ENCODE measurements around the gene CNOT11.
A peak's percentile ranks its signal among the peaks of the same experiment; 100 is the strongest.

CNOT11 gene

DNA sequence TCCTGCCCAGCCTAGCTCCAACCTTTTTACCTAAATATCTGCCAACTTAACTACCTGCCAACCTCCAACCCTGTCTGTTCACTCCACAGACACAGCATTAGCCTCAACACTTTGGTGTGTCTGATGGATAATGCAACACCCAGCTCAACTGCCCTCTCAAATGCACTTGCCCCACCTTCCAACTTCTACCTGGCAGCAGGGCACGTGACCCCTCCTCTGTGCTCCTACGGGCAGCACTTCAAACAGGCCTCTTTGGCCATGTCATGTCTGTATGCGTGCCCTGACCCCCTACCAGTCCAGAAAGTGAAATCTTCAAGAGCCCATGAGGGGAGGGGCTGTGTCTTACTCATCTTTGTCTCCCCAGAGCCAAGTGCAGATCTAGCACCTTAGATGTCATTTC lies 30.3 kb downstream of the CNOT11 start:
- no peak for DNase-seq

DNA sequence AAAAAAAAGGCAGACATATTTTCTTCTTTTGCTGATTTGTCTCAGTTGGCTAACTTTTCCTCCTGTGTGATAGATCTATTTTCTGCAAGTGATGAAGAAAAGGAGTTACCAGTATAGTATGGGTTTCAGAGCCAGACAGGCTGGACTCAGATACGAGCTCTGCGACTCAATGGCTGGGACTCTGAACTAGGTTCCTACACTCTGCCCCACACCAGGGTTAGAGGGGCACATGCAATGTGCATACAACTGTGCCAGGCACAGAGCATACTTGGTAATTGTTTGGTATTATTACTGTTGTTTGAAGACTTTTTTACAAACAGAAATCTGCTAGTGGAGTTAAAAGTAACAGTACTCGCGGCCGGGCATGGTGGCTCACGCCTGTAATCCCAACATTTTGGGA lies 34.0 kb downstream of the CNOT11 start:
- no peak for DNase-seq

DNA sequence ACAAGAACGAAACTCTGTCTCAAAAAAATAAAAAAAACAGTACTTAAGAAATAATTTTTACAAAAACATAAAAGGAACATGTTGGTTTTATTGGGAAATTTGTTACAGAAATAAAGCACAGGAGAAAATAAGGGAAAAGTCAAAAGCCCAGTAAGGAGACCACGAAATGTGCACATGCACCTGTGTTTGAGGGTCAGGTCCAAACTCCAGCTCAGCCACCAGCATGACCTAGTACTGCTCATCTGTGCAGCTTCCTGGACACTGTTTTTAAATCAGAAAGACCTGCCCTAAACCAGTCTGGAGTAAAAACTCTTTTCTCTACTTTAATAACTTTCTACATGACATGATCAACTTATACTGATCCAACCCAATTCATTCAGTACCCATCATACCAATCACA lies 34.6 kb downstream of the CNOT11 start:
- no peak for DNase-seq

DNA sequence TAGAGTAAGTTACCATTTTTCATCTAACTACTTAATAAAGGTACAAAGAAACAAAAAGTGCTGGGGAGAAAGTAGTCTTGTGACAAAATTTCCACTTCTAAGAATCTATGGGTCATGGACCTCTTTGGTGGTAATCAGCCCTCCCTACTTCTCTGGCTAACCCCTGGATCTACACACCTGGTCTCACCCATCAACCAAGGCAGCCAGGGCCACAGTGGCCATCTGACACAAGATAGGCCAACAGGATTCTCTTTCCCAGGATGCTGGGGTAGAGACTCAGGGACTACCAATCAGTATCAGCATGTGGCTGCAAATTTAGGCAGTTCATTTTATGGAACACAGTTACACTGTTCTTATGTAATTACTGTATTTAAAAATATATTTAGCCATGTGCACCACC lies 38.0 kb downstream of the CNOT11 start:
- DNase-seq: no peak

DNA sequence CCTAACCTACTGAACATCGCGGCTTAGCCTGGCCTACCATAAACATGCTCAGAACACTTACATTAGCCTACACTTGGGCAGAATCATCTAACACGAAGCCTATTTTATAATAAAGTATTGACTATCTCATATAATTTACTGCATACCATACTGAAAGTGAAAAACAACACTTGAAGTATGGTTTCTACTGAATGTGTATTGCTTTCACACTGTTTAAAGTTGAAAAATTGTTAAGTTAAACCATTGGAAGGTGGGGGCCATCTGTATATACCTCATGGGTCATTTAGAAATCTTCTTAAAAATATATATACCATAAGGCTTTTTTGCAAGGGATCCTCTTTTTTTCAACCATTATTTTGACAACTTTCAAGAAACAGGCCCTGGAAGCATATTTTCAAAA lies 39.3 kb downstream of the CNOT11 start:
- no peak for DNase-seq

DNA sequence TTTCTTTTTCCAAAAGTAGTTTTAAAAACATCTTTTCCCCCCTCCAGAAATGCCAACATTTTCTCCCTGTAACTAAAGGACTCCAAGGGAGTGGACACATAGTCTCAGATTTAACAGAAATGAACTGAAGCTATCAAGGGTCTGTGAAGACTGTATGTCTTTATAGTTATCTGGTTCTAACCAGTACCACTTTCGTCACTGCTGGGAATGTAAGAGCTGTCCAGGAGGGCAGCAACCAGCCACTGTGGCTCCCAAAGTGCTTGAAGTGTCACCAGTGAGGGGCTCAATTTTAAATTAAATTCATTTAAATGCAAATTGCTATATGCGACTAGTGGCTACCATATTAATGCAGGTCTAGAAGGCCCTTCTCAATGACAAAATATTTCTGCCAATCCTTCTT lies 40.9 kb downstream of the CNOT11 start:
- DNase-seq: no peak

DNA sequence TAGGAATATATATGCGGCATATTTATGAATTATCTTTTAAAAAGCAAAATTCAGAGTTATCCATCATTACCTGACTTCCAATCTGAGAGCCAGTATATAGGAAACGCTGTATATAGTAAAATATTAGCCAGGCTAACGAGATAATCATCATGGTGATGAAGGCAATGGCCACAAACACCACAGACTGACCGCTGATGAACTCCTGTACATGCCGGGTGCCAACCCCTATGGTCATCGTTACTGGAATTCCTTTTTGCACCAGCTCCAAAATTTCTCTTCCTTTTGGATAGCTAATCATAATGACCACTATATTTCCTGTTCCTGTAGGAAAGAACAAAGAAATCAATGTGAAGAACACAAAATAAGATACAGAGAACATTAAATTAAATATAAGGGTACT lies 42.2 kb downstream of the CNOT11 start:
- no peak for DNase-seq

DNA sequence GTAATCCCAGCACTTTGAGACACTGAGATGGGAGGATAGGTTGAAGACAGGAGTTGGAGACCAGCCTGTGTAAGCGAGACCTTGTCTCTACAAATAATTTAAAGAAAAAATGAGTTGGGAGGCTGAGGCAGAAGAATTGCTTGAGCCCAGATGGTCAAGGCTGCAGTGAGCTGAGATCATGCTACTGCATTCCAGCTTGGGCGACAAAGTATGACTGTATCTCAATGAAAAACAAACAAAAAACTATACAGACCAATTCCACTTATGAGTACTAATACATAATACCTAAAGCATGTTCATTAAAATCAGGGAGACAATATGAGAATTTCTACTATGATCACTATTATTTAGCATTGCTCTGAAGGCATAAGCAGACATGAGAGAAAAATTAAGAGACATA lies 43.2 kb downstream of the CNOT11 start:
- DNase-seq: no peak

- no peak for DNase-seq
Observed at GRCh38 chr2:101296371-101296770, 43.7 kb downstream of the CNOT11 start.

- no peak for DNase-seq
Observed at GRCh38 chr2:101297383-101297782, 44.7 kb downstream of the CNOT11 start.

DNA sequence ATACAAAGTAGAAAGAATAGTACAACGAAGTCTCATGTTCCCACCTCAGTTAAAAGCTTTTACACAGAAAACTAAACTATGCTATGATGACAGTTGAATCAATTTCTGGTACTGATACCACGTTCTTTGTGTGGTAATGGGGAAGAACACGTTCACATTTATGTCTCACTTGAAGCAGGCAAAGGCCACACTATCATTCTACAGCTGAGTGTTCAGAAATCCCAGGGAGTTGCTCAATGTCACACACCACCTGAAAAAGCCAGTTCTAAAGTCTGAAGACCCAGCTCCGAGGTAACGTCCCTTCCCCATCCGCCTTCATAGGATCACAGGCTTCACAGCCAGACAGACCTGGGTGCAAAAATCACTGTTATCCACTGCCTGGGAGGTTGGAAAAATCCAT lies 46.9 kb downstream of the CNOT11 start:
- DNase-seq: no peak

DNA sequence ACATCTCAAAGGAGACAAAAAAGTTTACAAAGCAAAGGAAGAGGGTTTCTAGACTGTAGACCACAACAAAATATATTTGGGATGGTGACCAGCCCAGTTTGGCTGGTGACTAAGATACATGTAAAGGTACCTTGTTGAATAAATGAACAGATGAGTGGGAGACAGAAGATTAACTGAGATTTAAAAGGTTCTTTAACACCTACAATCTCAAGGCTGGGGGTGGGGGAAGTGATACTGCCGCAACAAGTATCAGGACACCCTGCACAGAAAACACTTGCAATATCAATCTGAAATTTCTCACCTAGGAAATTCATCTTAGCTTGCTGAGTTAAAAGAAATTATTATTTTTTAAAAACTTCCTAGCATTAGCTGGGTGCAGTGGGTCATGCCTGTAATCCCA lies 47.5 kb downstream of the CNOT11 start:
- DNase-seq: no peak

DNA sequence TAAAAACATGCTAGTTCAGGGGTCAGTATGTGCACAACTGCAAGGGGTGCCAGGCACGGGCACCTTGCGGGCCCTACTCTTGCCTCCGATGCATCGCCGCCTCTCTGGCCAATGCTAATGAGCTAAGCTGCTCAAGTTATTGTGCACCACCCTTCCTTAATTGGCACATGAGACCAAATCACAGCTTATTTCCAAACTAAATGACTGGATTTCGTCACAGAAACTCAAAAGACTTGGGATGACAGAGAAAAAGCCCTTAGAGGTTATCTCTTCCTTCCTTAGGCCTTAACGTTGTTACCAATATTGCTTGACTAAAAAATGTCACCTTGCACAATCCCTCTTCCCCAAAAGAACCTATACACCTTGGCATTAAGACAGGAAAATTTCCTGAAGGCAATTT lies 48.1 kb downstream of the CNOT11 start:
- DNase-seq: peak; percentile 68

- DNase-seq: no peak
Observed at GRCh38 chr2:101302016-101302415, 49.3 kb downstream of the CNOT11 start.

- DNase-seq: no peak
Observed at GRCh38 chr2:101303688-101304087, 51.0 kb downstream of the CNOT11 start.

DNA sequence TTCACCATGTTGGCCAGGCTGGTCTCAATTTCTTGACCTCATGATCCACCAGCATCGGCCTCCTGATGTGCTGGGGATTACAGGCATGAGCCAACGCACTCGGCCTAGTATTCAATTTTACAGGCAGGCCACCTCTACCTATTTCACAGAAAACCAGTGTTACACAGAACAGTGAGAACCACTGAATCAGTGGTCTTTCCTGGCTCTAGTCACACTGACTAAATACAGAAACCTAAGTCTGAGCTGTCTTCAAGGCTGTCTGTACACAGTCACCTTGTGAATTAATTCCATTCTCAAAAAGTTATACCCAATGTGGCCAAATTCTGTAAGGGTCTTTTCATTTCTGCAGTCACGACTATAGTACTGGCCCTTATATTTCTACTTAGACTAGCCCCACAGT lies 52.3 kb downstream of the CNOT11 start:
- no peak for DNase-seq

DNA sequence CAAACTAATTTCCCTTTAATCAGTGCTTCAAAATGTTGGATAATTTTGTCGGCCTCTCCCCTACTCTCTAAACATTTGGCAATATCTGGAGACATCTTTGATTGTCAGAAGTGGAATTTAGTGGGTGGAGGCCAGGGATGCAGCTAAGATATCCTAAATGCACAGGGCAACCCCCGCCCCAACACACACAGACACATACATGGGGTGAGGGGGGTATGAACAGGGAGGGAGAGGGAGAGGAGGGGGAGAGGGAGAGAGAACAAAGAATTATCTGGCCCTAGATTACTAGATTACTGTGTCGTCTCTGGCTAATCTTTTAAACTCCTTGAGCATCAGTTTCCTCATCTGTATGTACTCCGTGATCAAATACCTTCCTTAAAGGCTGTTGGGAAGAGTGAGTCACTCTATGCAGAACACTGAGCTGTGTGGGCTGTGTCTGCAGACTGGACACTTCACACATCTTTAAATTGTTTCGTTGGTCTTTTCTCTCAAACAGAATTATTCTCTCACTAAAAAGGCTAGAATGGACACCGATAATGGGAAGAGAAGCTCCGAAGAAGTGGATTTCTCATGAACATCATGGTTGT lies 52.9 kb downstream of the CNOT11 start:
- DNase-seq: peak; percentile 78

- peak; percentile 57 for DNase-seq
Observed at GRCh38 chr2:101306410-101306809, 53.7 kb downstream of the CNOT11 start.

DNA sequence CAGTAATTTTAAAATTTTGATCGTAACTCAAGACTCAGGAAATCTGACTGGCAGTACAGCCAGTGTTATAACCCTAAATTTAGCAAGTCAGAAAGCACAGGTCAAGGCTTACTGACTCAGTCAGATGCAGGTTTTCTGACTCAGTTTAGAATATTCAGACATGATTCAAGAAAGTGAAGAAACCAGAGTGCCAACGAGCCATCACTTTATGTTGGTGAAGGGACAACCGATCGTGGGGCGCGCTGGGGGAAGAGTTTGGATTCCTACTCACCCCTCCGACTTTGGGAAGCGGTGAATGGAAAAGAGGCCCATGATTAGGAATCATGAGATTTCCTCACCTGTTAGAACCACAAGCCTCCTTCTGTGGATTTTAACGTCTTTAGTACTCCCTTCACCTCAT lies 54.8 kb downstream of the CNOT11 start:
- DNase-seq: peak; percentile 29

- DNase-seq: peak; percentile 30
Observed at GRCh38 chr2:101307950-101308431, 55.3 kb downstream of the CNOT11 start.

DNA sequence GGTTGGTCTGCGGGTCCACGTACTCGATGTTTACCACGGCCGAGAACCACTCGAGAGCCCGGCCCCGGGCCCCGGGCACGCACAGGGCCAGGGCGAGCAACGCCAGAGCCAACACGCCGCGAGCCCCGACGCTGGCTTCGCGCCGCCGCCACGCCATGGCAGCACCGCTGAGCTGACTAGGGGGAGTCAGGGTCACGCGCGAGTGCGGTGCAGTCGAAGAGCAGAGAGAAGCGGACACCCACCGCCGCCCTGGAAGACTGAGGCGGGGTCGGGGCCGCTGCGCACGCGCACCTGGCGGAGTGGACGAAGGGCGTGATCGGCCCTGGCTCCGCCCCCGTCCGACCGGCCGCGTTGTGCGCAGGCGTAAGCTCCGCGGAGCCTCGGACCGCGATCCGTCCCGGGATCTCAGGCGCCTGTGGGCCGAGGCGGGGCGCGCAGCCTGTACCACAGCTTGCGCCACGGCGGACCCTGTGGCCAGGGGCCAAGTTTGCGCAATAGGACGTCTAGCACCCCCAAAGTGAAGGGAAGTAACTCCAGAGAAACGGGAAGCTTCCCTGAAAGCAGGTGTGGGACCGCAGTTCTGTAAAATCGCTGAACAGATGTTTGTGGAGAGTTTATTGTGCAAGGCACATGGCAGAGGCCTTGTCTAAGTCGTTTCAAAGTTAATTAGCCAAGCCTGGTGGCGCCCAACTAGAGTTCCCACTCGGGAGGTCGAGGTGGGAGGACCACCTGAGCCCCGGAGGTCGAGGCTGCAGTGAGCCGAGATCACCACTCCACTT lies 55.9 kb downstream of the CNOT11 start, which contains the start of gene RNF149:
Gene RNF149 (minus strand): TSS at position 270 of the 779 bp plus-strand sequence. CDS start 113 bp downstream, at position 157.
- DNase-seq: peak; percentile 95

GRCh38 chr2:101310090-101310833 lies 57.6 kb downstream of the CNOT11 start:
- DNase-seq: peak; percentile 46

- DNase-seq: peak; percentile 39
Observed at GRCh38 chr2:101310834-101311695, 58.4 kb downstream of the CNOT11 start.

Data from inflammatory macrophage treated with lipopolysaccharide for 4 hours (primary cell).